HG03442 (cell line): ENCODE results near the gene LGALSL.

Experiments used
- ATAC-seq: cut with Tn5 transposase; IDR thresholded peaks from one replicate; pipeline ENCODE4 v1.9.1; 2021; ENCODE audit warnings: mild to moderate bottlenecking, moderate library complexity; ENCODE audit not compliant: unreplicated experiment

The LGALSL gene

GRCh38 chr2:64492272-64492671 is 38.3 kb downstream of the LGALSL start:
- ATAC-seq: no peak

GRCh38 chr2:64492821-64493220 is 38.9 kb downstream of the LGALSL start:
- no peak for ATAC-seq

GRCh38 chr2:64493788-64494187 is 39.8 kb downstream of the LGALSL start:
- no peak for ATAC-seq

DNA sequence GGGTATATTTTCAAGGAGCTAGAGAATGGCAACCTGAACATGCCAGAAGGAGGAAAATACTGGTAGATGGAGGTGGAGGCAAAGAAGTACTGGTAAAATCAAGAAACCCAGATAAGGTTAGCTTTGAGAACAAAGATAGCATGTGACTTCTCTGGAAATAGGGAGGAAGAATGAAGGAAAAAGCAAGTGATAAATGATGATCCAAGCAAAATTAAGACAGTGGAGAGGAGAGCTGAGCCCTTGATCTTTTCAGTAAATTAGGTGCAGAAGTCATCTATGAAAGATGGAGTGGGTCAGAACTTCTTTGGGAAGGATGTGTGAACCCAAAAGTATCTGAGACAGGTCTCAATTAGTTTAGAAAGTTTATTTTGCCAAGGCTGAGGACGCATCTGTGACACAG is 44.5 kb downstream of the LGALSL start:
- ATAC-seq: no peak

- no peak for ATAC-seq
Measured at GRCh38 chr2:64500549-64500948, 46.6 kb downstream of the LGALSL start.

- no peak for ATAC-seq
Measured at GRCh38 chr2:64501946-64502345, 48.0 kb downstream of the LGALSL start.

GRCh38 chr2:64502860-64503259 is 48.9 kb downstream of the LGALSL start:
- no peak for ATAC-seq

DNA sequence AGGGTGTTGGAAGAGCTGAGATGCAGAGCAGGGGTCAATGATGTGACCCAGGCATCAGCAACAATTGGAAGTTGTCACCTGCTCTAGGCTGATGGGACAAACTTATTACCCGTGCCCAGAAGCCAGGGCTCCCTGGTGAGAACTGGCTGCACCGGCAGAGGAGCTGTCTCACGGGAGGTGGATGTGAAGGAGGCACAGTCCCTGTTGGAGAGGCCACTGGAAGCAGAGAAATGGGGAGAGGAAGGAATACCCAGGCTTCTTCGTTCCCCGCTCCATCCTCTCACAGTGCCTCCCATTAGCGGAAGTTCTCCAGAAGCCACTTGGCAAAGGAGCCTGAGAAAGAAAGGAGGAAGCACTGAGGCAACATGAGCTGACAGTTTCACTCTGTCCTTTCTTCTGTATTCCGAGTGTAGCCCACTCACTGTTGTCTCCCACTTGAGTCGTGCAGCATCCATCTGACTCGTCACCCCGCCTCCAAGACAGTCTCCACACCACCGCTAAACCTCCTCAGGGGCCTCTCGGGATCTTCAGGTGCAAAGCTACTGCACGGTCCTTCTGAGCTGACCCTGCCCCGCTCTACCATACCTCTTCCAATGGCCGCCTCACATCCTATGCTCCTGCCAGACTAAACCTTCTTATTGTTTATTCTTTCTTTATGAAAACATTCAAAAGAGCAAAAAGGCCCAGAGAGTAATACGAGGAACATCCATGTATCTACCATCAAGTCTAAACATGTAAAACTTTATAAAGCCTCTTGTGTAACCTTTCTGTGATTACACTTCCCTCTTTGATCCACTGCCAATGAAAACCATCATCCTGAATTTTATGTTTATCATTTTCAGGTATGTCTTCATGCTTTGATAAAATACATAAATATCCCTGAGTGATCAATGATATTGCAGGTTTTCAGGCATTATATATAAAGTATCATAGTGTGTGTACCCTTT is 51.1 kb downstream of the LGALSL start:
- no peak for ATAC-seq

GRCh38 chr2:64506686-64507085 is 52.7 kb downstream of the LGALSL start:
- ATAC-seq: no peak
